GM18870 (cell line): ENCODE data around the gene CPHXL2.
A peak's percentile ranks its signal among the peaks of the same experiment; 100 is the strongest.

ENCODE experiments used
- ATAC-seq: cut with Tn5 transposase; IDR thresholded peaks from one replicate; pipeline ENCODE4 v1.9.1; 2021; ENCODE audit warnings: moderate library complexity; ENCODE audit not compliant: unreplicated experiment

CPHXL2 gene

DNA sequence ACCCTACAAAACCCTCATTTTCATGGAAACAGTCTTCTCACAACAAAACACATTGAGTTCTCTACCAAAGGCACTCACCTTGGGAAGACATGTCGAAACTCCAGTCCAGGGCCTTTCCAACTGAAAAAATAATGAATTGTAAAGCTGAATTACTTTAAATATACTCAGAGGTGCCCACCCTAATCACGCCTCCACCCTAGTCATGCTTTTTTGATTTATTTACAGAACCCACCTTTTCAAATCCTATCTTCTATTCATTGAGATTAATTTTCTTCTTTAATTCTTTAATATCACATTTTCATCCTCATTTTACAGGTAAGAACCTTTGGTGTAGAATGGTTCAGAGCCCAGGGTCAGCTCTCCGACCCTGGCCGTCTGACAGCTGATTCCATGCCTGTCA, at the start of gene CPHXL2:
TSS of gene CPHXL2 (minus strand) at position 101 of the 400 bp plus-strand sequence. CDS start at position 91, 10 bp downstream.
- ATAC-seq, result no peak

- ATAC-seq, result no peak
Observed at GRCh38 chr16:75726390-75726789, 49.6 kb upstream of the CPHXL2 start, which contains the start of gene CPHXL. CPHXL (minus strand) TSS chr16:75726490; CDS start chr16:75726442, 48 bp downstream.

DNA sequence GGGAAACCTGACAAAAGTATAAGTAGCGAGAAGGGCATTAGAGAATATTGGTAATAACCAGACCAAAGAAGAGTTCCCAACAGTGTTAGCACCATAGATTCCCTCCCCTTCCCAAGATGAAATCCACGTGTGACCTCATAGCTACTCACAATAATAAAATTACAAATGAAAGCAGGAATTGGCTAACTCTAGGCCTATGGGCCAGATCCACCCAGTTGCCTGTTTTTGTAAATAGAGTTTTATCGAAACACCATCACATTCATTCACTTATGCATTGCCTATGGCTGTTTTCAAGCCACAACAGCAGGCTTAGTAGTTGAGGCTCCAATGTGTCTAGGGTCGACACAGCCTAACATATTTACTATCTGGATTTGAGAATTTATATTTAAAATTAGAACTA, 41.6 kb upstream of the CPHXL2 start:
- no peak for ATAC-seq

- no peak for ATAC-seq
Observed at GRCh38 chr16:75714661-75715060, 37.9 kb upstream of the CPHXL2 start.

DNA sequence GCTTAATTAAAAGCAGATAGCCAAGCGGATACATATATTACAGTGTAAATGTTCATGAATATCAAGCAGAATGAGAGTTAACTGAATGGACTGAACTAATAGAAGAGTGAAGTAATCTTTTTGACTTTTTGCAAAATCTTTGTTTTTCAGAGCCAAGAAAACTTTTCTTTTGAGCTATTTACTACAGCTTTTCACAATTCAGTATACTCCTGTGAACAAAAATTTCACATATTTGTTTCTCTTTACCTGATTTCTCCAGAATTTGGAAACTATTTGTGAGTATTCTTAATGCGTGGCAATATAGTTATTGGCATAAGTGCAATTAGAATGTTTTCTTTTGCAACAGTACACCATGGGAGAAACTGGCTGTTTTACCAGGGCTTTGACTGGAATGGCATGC, 33.5 kb upstream of the CPHXL2 start:
- ATAC-seq, result no peak

- ATAC-seq, result no peak
Observed at GRCh38 chr16:75703306-75703705, 26.5 kb upstream of the CPHXL2 start.

GRCh38 chr16:75702242-75702641, 25.4 kb upstream of the CPHXL2 start:
- ATAC-seq, result no peak

- ATAC-seq, result no peak
Observed at GRCh38 chr16:75701361-75701760, 24.6 kb upstream of the CPHXL2 start, which contains the start of gene DUXB. DUXB (minus strand) TSS chr16:75701461; CDS start chr16:75701418, 43 bp downstream.

DNA sequence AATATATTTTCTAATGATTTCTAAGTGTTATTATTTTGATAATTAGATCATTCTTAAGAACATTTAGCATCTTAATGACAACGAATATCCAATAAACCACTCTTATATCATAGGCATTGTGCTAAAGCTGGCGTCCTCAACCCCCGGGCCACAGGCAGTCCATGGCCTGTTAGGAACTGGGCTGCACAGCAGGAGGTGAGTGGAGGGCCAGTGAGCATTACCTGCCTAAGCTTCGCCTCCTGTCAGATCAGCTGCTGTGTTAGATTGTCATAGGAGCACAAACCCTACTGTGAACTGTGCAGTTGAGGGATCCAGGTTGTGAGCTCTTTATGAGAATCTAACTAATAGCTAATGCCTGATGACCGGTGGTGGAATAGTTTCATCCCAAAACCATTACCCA, 20.8 kb upstream of the CPHXL2 start:
- ATAC-seq, result no peak

- ATAC-seq, result no peak
Observed at GRCh38 chr16:75695708-75696107, 18.9 kb upstream of the CPHXL2 start.

DNA sequence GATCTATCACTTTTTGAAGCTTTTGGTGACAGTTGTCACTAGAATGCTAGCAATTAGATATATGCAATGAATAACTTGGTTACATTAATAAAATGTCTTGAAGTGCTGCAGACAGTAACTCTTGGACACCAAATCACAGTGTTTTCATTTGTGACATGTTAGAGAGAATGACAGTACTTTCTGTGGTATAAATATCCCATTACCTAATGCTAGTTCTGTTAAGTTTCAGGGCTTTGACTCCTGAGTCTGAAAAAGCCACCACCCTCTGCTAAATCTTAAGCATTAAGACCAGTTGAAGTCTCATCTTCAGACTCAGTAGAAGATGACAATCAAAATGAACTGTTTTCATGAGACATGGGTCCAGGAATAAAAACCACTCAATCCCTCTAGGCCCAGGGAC, 10.6 kb upstream of the CPHXL2 start:
- ATAC-seq, result no peak

- ATAC-seq, result no peak
Observed at GRCh38 chr16:75682308-75682707, 5.5 kb upstream of the CPHXL2 start.

- no peak for ATAC-seq
Observed at GRCh38 chr16:75679366-75679765, 2.6 kb upstream of the CPHXL2 start.

DNA sequence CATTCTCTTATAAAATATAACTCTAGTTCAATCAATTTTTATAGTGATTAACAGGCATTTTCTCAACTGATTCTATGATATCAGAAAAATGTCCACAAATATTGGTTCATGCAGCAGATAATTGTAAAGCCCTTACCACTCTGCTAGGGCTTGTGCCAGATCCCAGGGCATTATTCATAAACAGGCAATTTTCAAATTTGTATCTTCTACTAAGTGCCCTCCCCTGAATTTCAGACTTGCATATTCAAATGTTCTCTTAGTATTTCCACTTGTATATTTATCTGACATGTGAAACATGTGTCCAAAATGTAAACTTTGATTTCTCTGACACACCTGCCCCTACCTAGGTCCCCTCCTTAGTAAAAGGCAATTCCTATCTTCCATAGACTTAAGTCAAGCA, 9.3 kb downstream of the CPHXL2 start:
- ATAC-seq, result no peak

- ATAC-seq, result no peak
Observed at GRCh38 chr16:75660726-75661302, 16.0 kb downstream of the CPHXL2 start.

DNA sequence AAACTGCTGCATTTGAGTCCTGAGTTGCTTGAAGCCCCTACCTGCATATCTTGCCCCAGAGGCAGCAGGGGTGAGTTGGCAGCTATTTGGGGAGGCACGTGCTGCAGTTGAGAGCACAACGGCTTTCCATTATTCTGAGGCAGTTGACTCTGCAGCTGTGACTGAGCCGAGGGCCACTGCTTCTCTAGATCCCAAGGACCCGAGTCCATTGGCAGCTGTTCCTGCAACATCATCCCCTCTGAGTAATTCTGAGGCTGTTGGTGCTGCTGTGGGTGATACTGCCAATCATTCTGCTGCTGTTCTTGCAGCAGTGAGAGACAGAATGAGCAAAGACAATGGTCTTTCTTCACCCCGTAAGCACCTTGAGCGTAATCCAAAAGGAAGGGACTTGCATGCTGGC, 16.5 kb downstream of the CPHXL2 start:
- no peak for ATAC-seq

DNA sequence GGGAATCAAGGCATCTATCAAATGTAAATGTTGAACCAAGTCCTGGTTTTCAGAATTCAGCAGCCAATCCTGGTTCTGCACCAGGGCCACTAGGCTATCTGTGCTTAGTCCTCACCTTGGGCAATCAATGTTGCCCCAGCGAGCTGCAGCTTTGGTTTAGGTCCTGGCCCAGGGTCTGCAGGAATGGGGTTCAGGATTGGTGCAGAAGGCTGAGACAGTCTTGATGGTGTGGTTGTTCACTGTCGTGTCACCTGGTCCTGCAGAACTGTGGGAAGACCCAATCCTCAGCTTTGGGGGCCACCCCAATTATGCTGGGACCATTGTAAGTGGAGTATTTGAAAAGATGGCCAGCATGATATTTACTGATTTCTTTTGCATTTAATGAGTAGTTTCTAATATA, 18.6 kb downstream of the CPHXL2 start:
- no peak for ATAC-seq

- no peak for ATAC-seq
Observed at GRCh38 chr16:75653922-75654321, 22.9 kb downstream of the CPHXL2 start.

GRCh38 chr16:75648265-75649076, 28.3 kb downstream of the CPHXL2 start:
- ATAC-seq, result peak; percentile 16

GRCh38 chr16:75647492-75648264, 29.1 kb downstream of the CPHXL2 start, which contains the start of the genes KARS1 and TERF2IP:
KARS1 (minus strand) TSS chr16:75647665; CDS start chr16:75647639, 26 bp downstream.
TERF2IP (plus strand) TSS chr16:75647773; CDS start chr16:75647883, 110 bp downstream.
- peak; percentile 85 for ATAC-seq

DNA sequence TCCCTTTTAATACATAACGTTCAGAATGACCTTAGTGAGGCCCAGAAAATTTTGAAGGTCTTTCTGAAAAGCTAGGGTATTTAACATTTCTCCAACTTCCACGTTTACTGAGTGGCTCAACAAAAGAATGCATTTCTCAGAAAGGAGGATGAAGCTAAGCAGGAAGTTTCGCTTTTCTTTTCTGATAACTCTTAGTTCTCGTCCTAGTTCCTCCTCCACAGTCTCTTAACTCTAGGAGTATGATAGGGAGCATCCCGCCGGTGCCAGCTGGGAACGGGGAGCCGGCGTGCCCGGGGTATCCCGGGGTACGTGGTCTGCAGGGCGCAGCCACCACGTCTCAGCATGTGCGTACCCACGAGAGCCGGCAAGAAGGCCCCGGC, 29.7 kb downstream of the CPHXL2 start:
- peak; percentile 24 for ATAC-seq
